HepG2 (cell line): Measurements from ENCODE around the gene RARA. TPM values are rescaled to one million over a fixed set of nuclear protein-coding genes. Genes with fewer than 3 reads are reported as not detected.

Experiments
- ARNT2 ChIP-seq: sonication (generic); formaldehyde crosslinking; IDR thresholded peaks from 2 replicates; pipeline ENCODE4 v1.8.0; 2022; ENCODE audit warnings: mild to moderate bottlenecking, low read depth, missing genetic modification reagents, moderate library complexity
- ATAD3A ChIP-seq: sonication (generic); formaldehyde crosslinking; IDR thresholded peaks from 2 replicates; pipeline ENCODE4 v1.4.0; 2020; ENCODE audit warnings: missing genetic modification reagents
- BATF2 ChIP-seq: sonication (generic); formaldehyde crosslinking; IDR thresholded peaks from 2 replicates; pipeline ENCODE4 v1.8.0; 2022; ENCODE audit warnings: mild to moderate bottlenecking, missing genetic modification reagents, moderate library complexity
- CHD4 ChIP-seq: fragments of 200-600 bp; sonication (generic); IDR thresholded peaks from 2 replicates; pipeline ENCODE4 v1.7.0; 2017; ENCODE audit warnings: mild to moderate bottlenecking, low read length, borderline replicate concordance
- MAF1 ChIP-seq: sonication (generic); formaldehyde crosslinking; IDR thresholded peaks from 2 replicates; pipeline ENCODE4 v1.5.0; 2020; ENCODE audit warnings: missing genetic modification reagents, borderline replicate concordance
- NFRKB ChIP-seq: fragments of 450-650 bp; IDR thresholded peaks from 2 replicates; pipeline ENCODE4 v1.6.1; 2017
- PAF1 ChIP-seq: IDR thresholded peaks from 2 replicates; pipeline ENCODE4 v1.6.1; 2016; ENCODE audit warnings: missing genetic modification reagents, missing compliant biosample characterization
- PAX8 ChIP-seq: sonication (generic); formaldehyde crosslinking; IDR thresholded peaks from 2 replicates; pipeline ENCODE4 v1.8.0; 2022; ENCODE audit warnings: mild to moderate bottlenecking, missing genetic modification reagents, borderline replicate concordance
- PHF20 ChIP-seq: sonication (generic); formaldehyde crosslinking; IDR thresholded peaks from 2 replicates; pipeline ENCODE4 v1.5.0; 2020; ENCODE audit warnings: mild to moderate bottlenecking, missing genetic modification reagents
- PPARG ChIP-seq: conservative IDR thresholded peaks from 2 replicates; pipeline ENCODE4 v1.6.1; 2016; ENCODE audit warnings: missing biosample characterization, missing genetic modification reagents
- SAP130 ChIP-seq: IDR thresholded peaks from 2 replicates; pipeline ENCODE4 v1.6.1; 2016; ENCODE audit warnings: low read depth
- SIN3A ChIP-seq: IDR thresholded peaks from 2 replicates; pipeline ENCODE4 v1.6.1; 2011; ENCODE audit warnings: low read depth, mild to moderate bottlenecking, control low read depth, low read length, borderline replicate concordance
- SMARCC2 ChIP-seq: fragments of 450-650 bp; IDR thresholded peaks from 2 replicates; pipeline ENCODE4 v1.6.1; 2017; ENCODE audit warnings: antibody characterized with exemption, mild to moderate bottlenecking
- SRF ChIP-seq: IDR thresholded peaks from 2 replicates; pipeline ENCODE4 v1.6.1; 2011; ENCODE audit warnings: mild to moderate bottlenecking, low read depth, low read length, moderate library complexity
- SRSF9 ChIP-seq: fragments of 200-400 bp; formaldehyde crosslinking; IDR thresholded peaks from 2 replicates; pipeline ENCODE4 v1.6.1; 2018; ENCODE audit warnings: borderline replicate concordance, mild to moderate bottlenecking, low read depth, low read length; ENCODE audit not compliant: insufficient read depth, poor library complexity, severe bottlenecking
- TBL1XR1 ChIP-seq: fragments of 150-350 bp; IDR thresholded peaks from 2 replicates; pipeline ENCODE4 v1.6.1; 2014; ENCODE audit warnings: borderline replicate concordance, low read length; ENCODE audit not compliant: partially characterized antibody
- USF2 ChIP-seq, 2 experiments: sonication (generic) in 1 of 2; formaldehyde crosslinking in 1 of 2; IDR thresholded peaks; 2 replicates each; pipeline versions ENCODE4 v1.5.1 to v1.6.1; 2011 to 2020; ENCODE audit warnings: borderline replicate concordance in 1 of 2, low read depth in 1 of 2, low read length in 1 of 2, mild to moderate bottlenecking in 1 of 2, missing genetic modification reagents in 1 of 2, moderate library complexity in 1 of 2
- ZNF18 ChIP-seq: sonication (generic); formaldehyde crosslinking; IDR thresholded peaks from 2 replicates; pipeline ENCODE4 v1.8.0; 2022; ENCODE audit warnings: mild to moderate bottlenecking, missing genetic modification reagents; ENCODE audit not compliant: insufficient replicate concordance
- ZNF230 ChIP-seq: sonication (generic); formaldehyde crosslinking; IDR thresholded peaks from 2 replicates; pipeline ENCODE4 v1.4.0; 2020; ENCODE audit warnings: mild to moderate bottlenecking, missing genetic modification reagents
- ZNF292 ChIP-seq: sonication (generic); formaldehyde crosslinking; IDR thresholded peaks from 2 replicates; pipeline ENCODE4 v1.8.1; 2022; ENCODE audit warnings: mild to moderate bottlenecking, low read depth, missing genetic modification reagents, borderline replicate concordance
- ZNF44 ChIP-seq: sonication (generic); formaldehyde crosslinking; IDR thresholded peaks from 2 replicates; pipeline ENCODE4 v1.5.1; 2020; ENCODE audit warnings: mild to moderate bottlenecking, missing genetic modification reagents
- ZNF512B ChIP-seq: sonication (generic); formaldehyde crosslinking; IDR thresholded peaks from 2 replicates; pipeline ENCODE4 v1.5.1; 2020; ENCODE audit warnings: missing genetic modification reagents, mild to moderate bottlenecking, borderline replicate concordance
- ZNF577 ChIP-seq: sonication (generic); formaldehyde crosslinking; IDR thresholded peaks from 2 replicates; pipeline ENCODE4 v1.4.0; 2020; ENCODE audit warnings: mild to moderate bottlenecking, low read depth, missing genetic modification reagents, borderline replicate concordance
- polyA plus RNA-seq, 8 experiments: library from polyadenylated mRNA; depleted of rRNA in 3 of 8; stranded (reverse) in 7 of 8; unstranded in 1 of 8; fragments of >200 nt; fragmentation: Illumina TruSeq in 4 of 8; extraction: Trizol in 4 of 8; gene quantifications; 2 replicates each; pipeline versions ENCODE4 v1.2.1 to v1.2.3, GENCODE V29; 2011 to 2016; ENCODE audit warnings: low read depth in 4 of 8, missing spikeins in 1 of 8, mixed read lengths in 1 of 8; ENCODE audit not compliant: insufficient read depth in 1 of 8
- total RNA-seq, 5 experiments: library from RNA; depleted of rRNA; stranded (reverse); fragments of >200 nt; fragmentation: Illumina TruSeq; extraction: Trizol; gene quantifications; 2 replicates each; pipeline ENCODE4 v1.2.3, GENCODE V29; 2016; ENCODE audit warnings: low read depth in 1 of 5

Gene RARA
- total and polyA plus RNA-seq, 2 of the 13 experiments (the other 11 are each of a cell fraction or from before 2014, with no cell fraction given): 6.4 to 8.6 TPM

GRCh38 chr17:40355123-40355803 lies 46.3 kb downstream of the RARA start (continued):
- TF ChIP-seq ZNF512B (CRISPR knock-in tag) (no peak), PAF1 (CRISPR knock-in tag) (no peak), SRSF9 (no peak), ZNF44 (CRISPR knock-in tag) (peak; percentile 50; the same call in 1 of the 2 replicates), SRF (no peak), ZNF230 (0 out of 2 replicates have a peak, but pooled peaks have one; percentile 74), SAP130 (CRISPR knock-in tag) (peak; percentile 50; the same call in 1 of the 2 replicates), CHD4 (no peak), ATAD3A (CRISPR knock-in tag) (no peak), ARNT2 (CRISPR knock-in tag) (no peak; the same call in 1 of the 2 replicates), TBL1XR1 (no peak), PPARG (CRISPR knock-in tag) (0 out of 2 replicates have a peak, but pooled peaks have one; percentile 29), BATF2 (CRISPR knock-in tag) (no peak), NFRKB (no peak), PHF20 (CRISPR knock-in tag) (no peak), MAF1 (CRISPR knock-in tag) (no peak), USF2 (IDR thresholded peaks at IDR 0.05; ENCODE audit: low read depth, low read length) (no peak), USF2 (CRISPR knock-in tag; IDR thresholded peaks at IDR 0.05; ENCODE audit: borderline replicate concordance) (no peak), ZNF292 (CRISPR knock-in tag) (no peak), ZNF577 (CRISPR knock-in tag) (no peak), SMARCC2 (no peak), PAX8 (CRISPR knock-in tag) (no peak), ZNF18 (CRISPR knock-in tag) (no peak), SIN3A (no peak)
